Activated naive CD8-positive, alpha-beta T cell treated with anti-CD3 and anti-CD28 coated beads for 36 hours (primary cell): Measurements from ENCODE around the gene PRKAG2. TPM values are rescaled to one million over a fixed set of nuclear protein-coding genes. Genes with fewer than 3 reads are reported as not detected.
A peak's percentile ranks its signal among the peaks of the same experiment; 100 is the strongest.
"Not testable (repeated sequence)": the region's sequence is repeated elsewhere in the genome, so short reads cannot be mapped to it uniquely, and the experiment has no call there.

ENCODE experiments used
- DNase-seq: peaks from one replicate; pipeline ENCODE4 v3.0.0; 2021
- H3K27ac Mint-ChIP-seq: one replicate; pipeline ENCODE4 v1.8.0; 2022; ENCODE audit warnings: mild to moderate bottlenecking, moderate library complexity, mixed read lengths
- H3K27me3 Mint-ChIP-seq: one replicate; pipeline ENCODE4 v1.8.0; 2022; ENCODE audit warnings: mild to moderate bottlenecking, mixed read lengths
- H3K36me3 Mint-ChIP-seq: one replicate; pipeline ENCODE4 v1.8.0; 2021; ENCODE audit warnings: mild to moderate bottlenecking, mixed read lengths
- H3K4me1 Mint-ChIP-seq: one replicate; pipeline ENCODE4 v1.8.0; 2021; ENCODE audit warnings: mixed read lengths
- H3K4me3 Mint-ChIP-seq: one replicate; pipeline ENCODE4 v1.8.0; 2022; ENCODE audit warnings: mild to moderate bottlenecking, moderate library complexity, mixed read lengths
- H3K9me3 Mint-ChIP-seq: one replicate; pipeline ENCODE4 v1.8.0; 2022; ENCODE audit warnings: mixed read lengths
- total RNA-seq, 2 experiments: library from RNA; stranded (reverse); gene quantifications; one replicate each; pipeline ENCODE4 v1.2.3, GENCODE V29; 2021

PRKAG2 gene
- total RNA-seq, 2 experiments from 2014 or later = 18.7 to 19.4 TPM

DNA sequence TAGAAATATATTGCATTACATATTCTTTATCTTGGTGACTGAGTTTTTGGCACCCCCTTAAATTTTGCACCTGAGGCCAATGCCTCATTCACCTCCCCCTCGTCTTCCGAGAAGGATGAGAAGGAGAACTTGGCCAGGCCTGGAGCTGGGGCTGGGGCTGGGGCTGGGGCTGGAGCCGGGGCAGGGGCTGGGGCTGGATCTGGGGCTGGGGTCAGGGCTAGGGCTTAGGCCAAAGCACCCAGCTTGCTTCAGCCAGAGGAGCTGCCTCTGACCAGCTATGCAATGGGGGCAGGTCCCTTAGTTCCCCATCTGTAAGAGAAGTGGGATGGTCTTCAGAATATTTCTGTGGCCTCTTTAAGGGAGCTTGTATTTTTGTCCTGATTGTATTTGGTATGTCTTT, 3.8 kb upstream of the PRKAG2 start:
- no peak for DNase-seq
- no peak overlapping the region for H3K27ac Mint-ChIP-seq
- peaks cover 1% of the 10 kb centered on the region for H3K36me3 Mint-ChIP-seq
- H3K4me3 Mint-ChIP-seq = no peak overlapping the region
- no peaks in the 10 kb centered on the region for H3K9me3 Mint-ChIP-seq
- no peaks in the 10 kb centered on the region for H3K4me1 Mint-ChIP-seq
- no peaks in the 10 kb centered on the region for H3K27me3 Mint-ChIP-seq

DNA sequence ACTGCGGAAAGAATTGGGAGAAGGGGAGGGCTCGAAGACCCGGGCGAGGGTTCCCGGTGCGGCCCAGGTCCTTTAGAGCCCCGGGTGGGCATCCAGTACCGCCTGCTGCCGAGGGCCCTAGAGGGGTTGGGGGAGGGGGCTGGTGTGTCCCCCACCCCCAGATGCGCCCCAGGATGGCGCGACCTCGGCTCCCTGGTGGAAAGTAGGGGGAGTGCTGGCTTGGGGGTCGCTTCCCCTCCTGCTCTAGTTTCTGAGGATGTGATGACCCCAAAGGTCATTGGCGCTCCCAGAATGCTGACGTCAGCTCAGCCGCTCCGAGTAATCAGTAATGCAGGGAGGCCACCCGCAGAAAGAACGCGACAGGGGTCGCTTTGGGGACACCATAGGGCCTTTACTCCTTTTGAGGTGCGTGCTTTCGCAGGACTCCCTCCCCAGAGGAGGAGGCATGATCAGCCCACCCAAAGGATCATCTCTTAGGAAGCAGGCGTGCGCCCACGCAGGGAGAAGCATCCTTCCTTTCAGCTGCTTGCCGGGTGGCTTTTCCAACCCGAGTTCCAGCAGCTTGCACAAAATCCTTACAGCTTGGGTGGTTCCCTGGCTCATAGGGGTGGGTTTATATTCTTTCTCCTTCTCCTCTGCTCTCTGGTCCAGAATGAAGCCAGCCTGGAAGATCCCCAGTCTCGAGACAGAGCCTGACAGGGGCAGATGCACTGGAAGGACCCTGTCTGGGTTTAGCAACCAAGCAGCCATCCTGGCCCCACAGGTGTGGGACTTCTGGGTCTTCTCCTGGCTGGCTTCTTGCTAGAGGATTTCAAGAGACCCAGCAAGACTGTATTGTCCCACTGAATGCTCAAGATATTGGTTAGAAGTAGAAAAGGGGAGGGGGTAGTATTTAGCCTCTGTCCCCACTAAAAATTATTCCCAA, 1.3 kb upstream of the PRKAG2 start:
- no peak for DNase-seq
- Mint-ChIP-seq H3K4me3 (peak overlapping the region; percentile 64), H3K36me3 (peaks cover 1% of the 10 kb centered on the region), H3K4me1 (peaks cover 8% of the 10 kb centered on the region), H3K27ac (peak overlapping the region; percentile 48), H3K9me3 (no peaks in the 10 kb centered on the region), H3K27me3 (no peaks in the 10 kb centered on the region)

DNA sequence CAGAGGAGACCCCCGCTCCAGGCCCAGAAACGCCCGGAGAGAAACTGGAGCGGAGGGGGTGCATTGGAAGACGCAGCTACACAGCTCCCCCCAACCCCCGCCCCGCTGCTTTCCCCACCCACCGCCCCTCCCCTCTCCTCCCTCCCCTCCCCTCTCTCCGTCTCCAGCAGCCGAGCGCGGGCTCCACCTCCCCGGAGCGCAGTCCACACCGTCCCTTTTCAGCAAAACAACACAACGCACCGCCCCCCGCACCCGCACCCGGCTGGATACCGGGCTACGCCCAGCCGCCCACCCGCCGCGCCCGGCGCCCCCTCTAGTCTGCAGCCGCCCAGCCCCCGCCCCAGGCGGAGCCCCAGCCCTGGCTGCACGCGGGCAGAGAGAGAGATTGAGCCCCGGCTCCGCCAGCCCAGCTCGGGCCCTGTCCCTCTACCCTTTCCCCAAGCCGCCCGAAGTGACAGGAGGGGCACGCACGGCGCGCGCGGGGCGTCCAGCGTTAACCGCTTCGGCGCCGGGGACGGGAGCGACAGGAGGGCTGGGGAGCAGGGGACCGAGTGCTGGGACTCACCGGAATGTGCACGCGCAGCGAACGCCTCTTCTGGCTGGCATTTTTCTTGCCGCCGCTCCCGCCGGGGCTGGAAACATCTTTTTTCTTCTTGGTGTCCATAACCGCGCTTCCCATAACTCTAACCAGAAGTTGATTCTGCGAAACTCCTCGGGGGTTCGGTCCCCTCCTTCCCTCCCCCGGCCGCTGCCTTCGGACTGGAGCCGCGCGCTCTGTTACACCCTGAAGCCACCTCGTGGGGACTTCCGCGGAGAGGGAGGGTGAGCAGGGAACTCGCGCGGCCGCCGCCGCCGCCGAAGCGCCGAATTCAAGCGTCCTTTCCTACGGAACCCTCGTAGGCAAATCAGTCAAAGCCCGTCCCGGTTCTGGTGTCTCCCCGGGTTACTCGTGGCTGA, 695 bp downstream of the PRKAG2 start:
- peak overlapping the region; percentile 92 for H3K27ac Mint-ChIP-seq
- peak; percentile 70 for DNase-seq
- no peaks in the 10 kb centered on the region for H3K9me3 Mint-ChIP-seq
- H3K4me3 Mint-ChIP-seq = peak overlapping the region; percentile 92
- H3K4me1 Mint-ChIP-seq = peaks cover 13% of the 10 kb centered on the region
- H3K36me3 Mint-ChIP-seq = peaks cover 1% of the 10 kb centered on the region
- no peaks in the 10 kb centered on the region for H3K27me3 Mint-ChIP-seq

DNA sequence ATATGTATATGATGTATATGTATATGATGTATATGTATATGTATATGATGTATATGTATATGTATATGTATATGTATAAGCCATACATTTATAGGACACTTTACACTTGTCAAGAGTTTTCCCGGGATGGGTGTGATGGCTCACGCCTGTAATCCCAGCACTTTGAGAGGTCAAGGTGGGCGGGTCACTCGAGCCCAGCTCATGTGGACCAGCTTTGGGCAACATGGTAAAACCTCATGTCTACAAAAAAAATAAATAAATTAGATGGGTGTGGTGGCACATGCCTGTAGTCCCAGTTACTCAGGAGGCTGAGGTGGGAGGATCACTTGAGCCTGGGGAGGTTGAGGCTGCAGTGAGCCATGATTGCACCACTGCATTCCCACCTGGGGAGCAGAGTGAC, 2.4 kb downstream of the PRKAG2 start:
- H3K27ac Mint-ChIP-seq = not testable (repeated sequence)

DNA sequence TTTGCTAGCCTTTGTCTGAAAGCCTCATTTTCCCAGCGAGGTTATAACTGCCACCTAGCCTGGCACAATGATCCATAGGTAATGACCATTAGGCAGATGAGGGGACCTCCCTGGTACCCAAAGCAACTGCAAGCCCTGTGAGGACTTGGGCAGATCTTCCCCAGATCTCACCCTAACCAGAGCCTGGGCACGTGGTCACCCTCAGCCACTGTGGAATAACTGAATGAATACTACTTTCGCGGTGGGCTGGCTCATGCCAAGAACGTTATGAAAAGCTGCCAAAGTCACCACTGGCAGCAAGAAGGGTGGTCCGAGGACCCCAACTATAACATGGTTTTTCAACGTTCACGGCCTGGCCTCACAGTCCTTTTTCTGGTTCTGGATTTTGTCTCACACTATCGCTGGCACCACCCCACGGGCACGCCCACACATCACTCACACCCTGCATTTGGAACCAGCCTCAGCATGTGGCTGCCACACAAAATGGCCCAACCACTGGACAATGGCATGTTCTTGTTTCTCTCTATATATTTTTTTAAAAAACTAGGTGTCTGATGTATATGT, 3.4 kb downstream of the PRKAG2 start:
- H3K27me3 Mint-ChIP-seq = no peaks in the 10 kb centered on the region
- H3K4me3 Mint-ChIP-seq = no peak overlapping the region
- no peak for DNase-seq
- peaks cover 22% of the 10 kb centered on the region for H3K4me1 Mint-ChIP-seq
- no peak overlapping the region for H3K27ac Mint-ChIP-seq
- H3K9me3 Mint-ChIP-seq = no peaks in the 10 kb centered on the region
- peaks cover 1% of the 10 kb centered on the region for H3K36me3 Mint-ChIP-seq

More for the DNA sequence above, 2.4 kb downstream of the PRKAG2 start:
- Mint-ChIP-seq H3K4me1 (peaks cover 16% of the 10 kb centered on the region), H3K4me3 (peak overlapping the region; percentile 92)
- not testable (repeated sequence) for DNase-seq, H3K27me3 Mint-ChIP-seq, H3K36me3 Mint-ChIP-seq, H3K9me3 Mint-ChIP-seq

DNA sequence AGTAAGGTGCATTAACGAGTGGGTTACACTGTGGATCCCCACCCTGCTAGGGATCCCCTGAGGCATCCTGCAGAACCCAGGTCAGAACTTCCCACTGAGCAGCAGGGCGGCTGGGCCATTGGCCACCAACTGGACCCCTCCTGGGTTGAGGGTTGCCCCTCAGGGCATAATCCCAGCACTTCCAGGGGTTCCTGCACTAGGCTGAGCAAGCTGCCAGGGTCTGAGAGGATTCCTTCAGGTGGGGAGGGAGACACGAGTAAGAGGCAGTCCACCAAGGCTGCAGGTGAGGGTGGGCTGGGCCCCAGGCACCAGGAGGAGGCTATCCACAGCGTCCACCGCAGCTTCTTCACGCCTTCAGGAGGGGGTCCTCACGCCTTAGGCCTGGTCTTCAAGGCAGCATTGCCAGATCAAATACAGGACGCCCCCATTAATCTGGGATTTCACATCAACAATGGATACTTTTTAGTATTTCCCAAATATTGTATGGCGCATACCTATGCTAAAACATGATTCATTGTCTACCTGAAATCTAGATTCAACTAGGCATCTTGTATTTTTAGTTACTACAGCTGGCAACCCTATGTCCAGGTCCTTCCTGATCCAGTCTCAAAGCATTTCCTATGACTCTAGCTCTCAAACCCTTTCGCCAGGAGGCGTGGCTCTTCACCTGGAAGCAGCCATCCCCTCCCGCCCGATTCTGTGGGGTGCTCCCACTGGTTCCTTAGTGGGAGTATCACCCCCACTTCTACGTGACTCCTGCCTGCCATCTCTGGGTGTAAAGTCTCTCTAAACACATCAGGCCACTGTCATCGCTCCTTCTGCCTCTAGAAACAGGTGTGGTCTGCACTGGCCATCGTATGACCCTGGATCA, 4.1 kb downstream of the PRKAG2 start:
- Mint-ChIP-seq H3K9me3 (no peaks in the 10 kb centered on the region), H3K4me1 (peaks cover 22% of the 10 kb centered on the region)
- no peak for DNase-seq

DNA sequence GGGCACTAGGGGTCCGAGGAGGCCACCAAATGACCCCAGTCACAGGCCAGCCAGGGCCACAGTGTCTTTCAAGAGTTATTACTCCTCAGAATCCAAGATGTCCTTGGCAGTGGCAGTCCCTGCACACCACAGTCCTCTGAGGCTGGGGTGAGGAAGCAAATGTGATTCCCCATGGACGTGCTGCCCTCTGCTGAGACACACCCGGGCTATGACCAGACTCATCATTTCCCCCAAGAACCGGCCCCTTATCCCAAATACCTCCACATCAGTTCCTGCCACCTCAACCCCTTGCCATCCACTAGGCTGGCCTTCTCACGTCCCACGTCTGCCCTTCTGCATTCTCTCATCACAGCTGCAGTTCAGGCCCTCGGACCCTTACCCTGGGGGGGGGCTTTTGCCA, 5.0 kb downstream of the PRKAG2 start:
- peaks cover 1% of the 10 kb centered on the region for H3K36me3 Mint-ChIP-seq
- no peak for DNase-seq
- H3K4me3 Mint-ChIP-seq = no peak overlapping the region
- H3K9me3 Mint-ChIP-seq = no peaks in the 10 kb centered on the region
- no peaks in the 10 kb centered on the region for H3K27me3 Mint-ChIP-seq
- no peak overlapping the region for H3K27ac Mint-ChIP-seq
- H3K4me1 Mint-ChIP-seq = peaks cover 25% of the 10 kb centered on the region

More for the DNA sequence above, 4.1 kb downstream of the PRKAG2 start:
- Mint-ChIP-seq H3K4me3 (no peak overlapping the region), H3K27ac (no peak overlapping the region), H3K27me3 (no peaks in the 10 kb centered on the region), H3K36me3 (peaks cover 1% of the 10 kb centered on the region)

DNA sequence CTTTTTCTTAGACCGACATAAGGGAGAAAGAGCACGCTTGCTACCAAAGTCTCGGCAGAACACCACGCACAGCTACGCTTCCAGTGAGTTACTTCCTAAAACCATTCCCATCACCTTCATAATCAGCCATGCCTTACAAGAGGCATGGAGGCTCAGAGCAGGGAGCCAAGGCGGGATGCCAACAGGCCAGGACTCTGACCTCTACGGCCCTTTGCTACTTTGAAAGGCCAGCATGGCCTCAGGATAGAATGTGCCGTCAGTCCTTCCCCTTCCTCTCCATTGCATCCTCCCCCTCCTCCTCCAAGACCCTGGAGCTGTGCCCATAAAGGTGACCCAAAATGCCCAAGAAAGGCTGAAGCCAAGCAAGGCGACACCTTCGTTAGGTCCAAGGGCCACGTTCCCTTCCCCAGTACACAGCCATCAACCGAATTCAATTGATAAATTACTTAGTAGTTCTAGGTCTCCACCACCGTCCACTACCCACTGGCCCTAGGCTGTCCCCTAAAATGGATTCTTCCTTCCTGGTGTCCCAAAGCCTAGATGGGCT, 5.7 kb downstream of the PRKAG2 start:
- H3K9me3 Mint-ChIP-seq = no peaks in the 10 kb centered on the region
- H3K36me3 Mint-ChIP-seq = no peaks in the 10 kb centered on the region
- H3K27ac Mint-ChIP-seq = no peak overlapping the region
- H3K27me3 Mint-ChIP-seq = no peaks in the 10 kb centered on the region
- H3K4me3 Mint-ChIP-seq = no peak overlapping the region
- no peak for DNase-seq
- peaks cover 25% of the 10 kb centered on the region for H3K4me1 Mint-ChIP-seq

DNA sequence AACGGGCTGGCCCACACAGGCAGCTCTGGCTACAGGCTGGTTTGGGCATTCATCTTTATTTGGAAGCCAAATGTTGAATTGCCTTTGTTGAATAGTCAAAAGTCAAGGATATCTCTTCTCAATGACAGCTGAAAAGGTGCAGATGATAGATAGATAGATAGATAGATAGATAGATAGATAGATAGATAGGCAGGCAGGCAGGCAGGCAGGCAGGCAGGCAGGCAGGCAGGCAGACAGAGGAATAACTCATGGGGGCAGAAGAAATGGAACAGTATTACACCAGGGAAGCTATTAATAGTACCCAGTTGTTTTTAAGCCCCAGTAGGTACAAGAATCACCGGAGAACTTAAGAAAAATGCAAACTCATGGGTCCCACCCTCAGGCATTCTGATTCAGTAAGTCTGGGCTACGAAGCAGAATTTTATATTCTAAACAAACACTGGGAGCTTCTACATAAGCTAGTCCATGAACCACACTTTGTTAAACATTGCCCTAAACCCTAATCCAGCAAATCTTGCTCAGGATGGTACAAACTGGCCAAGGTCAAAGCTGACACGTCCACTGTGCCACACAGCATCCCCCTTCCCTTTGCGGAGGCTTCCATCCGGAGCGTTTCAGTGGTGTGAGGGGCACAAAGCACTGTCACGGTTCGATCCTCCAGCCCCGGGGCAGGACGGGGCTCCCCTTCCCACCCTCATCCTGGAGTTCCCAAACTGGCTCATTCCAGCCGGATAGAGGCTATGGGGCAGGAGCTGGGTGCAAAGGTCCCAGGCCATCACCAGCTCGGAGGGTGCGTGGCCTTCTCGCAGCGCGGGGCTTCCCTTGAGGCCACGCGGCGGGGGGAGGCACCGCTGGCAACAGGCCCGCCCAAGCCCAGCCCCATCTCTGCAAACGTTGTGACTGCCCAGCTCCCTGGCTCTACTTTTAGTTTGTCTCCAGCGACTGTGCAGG, 6.7 kb downstream of the PRKAG2 start:
- Mint-ChIP-seq H3K27ac (no peak overlapping the region), H3K4me3 (no peak overlapping the region), H3K27me3 (no peaks in the 10 kb centered on the region), H3K9me3 (no peaks in the 10 kb centered on the region), H3K36me3 (no peaks in the 10 kb centered on the region), H3K4me1 (peaks cover 24% of the 10 kb centered on the region)
- DNase-seq = no peak

DNA sequence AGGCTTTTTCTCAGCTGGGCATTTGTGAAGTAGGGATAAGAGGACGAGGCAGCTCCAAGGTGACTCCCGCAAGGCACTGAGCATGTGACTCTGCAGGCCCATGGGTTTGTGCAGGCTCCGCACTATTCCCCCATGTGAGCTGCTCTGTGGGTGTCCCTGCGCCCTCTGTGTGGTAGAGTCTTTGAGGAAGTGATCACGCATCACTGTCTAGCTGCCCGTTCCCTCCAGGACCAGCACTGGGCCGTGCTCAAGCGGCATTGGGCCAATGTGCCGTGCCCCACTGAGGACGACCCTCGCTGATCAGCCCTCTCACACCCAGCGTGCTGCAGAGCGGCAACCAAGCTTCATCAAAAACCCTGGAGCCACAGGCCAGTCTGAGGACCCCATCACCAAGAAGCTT, 7.5 kb downstream of the PRKAG2 start:
- H3K27me3 Mint-ChIP-seq = no peaks in the 10 kb centered on the region
- no peaks in the 10 kb centered on the region for H3K36me3 Mint-ChIP-seq
- H3K27ac Mint-ChIP-seq = no peak overlapping the region
- H3K4me3 Mint-ChIP-seq = no peak overlapping the region
- H3K9me3 Mint-ChIP-seq = no peaks in the 10 kb centered on the region
- DNase-seq = no peak
- peaks cover 25% of the 10 kb centered on the region for H3K4me1 Mint-ChIP-seq

DNA sequence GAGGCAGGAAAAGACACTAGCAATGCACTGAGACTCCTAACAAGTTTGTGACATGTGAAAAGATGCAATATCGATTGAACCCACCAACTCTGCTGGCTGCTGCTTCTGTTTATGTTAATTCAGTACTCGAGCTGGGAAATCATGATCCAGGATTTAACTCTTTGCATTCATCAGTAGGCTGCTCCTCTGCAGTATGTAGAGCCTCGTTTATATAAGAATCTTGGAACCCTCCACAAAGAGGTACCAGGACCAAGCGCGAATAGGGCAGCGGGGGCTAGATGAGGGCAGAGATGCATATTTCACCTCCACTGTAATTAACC, 7.8 kb downstream of the PRKAG2 start:
- no peak overlapping the region for H3K4me3 Mint-ChIP-seq
- peaks cover 25% of the 10 kb centered on the region for H3K4me1 Mint-ChIP-seq

DNA sequence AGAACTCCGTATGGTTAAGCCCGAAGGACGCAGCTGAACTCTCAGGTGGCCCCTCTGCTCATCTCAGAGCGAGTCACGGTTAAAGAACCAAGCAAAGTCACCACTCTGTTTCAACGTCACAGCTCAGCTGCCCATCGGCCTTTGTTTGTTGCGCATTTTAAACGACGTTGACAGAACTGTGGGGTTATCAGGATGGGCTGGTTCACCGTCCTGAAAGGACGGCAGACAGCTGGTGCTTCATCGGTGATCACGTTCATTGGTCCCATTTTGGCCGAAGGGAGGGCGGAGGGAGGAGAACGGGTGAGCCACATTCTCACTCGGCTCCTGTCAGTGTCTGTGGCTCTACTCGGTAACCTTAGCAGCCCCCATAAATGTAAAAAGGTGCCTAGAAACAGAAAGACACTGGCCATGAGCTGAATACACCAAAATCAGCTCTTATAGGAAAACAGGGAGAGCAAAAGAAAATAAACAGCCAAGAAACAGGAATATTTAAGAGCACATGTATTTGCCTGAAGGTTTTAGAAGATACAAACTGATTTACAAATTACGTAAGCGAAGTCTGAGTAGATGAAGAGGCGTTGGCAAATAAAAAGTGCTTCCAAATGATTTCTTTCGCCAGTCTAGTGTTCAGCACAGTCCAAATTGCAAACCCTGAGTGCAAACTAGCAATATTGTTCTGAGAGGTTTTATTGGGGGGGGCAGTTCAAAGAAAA, 8.4 kb downstream of the PRKAG2 start:
- Mint-ChIP-seq H3K36me3 (no peaks in the 10 kb centered on the region), H3K4me1 (peaks cover 23% of the 10 kb centered on the region), H3K27ac (no peak overlapping the region), H3K9me3 (no peaks in the 10 kb centered on the region), H3K4me3 (no peak overlapping the region), H3K27me3 (no peaks in the 10 kb centered on the region)
- DNase-seq = no peak

More for the DNA sequence above, 7.8 kb downstream of the PRKAG2 start:
- Mint-ChIP-seq H3K27me3 (no peaks in the 10 kb centered on the region), H3K36me3 (no peaks in the 10 kb centered on the region), H3K9me3 (no peaks in the 10 kb centered on the region), H3K27ac (no peak overlapping the region)
- no peak for DNase-seq

DNA sequence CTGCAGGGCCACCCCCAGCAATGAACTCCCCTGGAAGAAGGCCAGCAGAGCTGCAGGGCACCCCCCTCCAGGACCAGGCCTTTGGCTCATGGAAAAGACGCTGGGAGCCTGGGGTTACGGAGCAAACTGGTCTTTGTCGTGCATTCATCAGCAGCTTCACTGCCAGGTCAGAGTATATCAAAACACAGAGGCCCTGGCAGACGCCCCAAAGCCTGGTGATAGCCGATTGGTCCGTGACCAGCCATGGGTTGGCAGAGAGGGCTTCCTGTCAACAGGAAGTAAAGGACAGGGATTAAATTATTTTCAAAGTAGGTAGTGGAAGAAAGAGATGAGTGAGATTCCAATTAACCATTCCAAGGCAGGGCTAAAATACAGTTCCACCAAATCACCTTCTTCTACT, 9.0 kb downstream of the PRKAG2 start:
- no peaks in the 10 kb centered on the region for H3K9me3 Mint-ChIP-seq
- H3K27me3 Mint-ChIP-seq = no peaks in the 10 kb centered on the region
- no peak for DNase-seq
- H3K4me1 Mint-ChIP-seq = peaks cover 21% of the 10 kb centered on the region
- no peak overlapping the region for H3K4me3 Mint-ChIP-seq
- H3K36me3 Mint-ChIP-seq = no peaks in the 10 kb centered on the region
- H3K27ac Mint-ChIP-seq = no peak overlapping the region
